ENCODE measurements around the gene ILKAP.

Gene ILKAP

DNA sequence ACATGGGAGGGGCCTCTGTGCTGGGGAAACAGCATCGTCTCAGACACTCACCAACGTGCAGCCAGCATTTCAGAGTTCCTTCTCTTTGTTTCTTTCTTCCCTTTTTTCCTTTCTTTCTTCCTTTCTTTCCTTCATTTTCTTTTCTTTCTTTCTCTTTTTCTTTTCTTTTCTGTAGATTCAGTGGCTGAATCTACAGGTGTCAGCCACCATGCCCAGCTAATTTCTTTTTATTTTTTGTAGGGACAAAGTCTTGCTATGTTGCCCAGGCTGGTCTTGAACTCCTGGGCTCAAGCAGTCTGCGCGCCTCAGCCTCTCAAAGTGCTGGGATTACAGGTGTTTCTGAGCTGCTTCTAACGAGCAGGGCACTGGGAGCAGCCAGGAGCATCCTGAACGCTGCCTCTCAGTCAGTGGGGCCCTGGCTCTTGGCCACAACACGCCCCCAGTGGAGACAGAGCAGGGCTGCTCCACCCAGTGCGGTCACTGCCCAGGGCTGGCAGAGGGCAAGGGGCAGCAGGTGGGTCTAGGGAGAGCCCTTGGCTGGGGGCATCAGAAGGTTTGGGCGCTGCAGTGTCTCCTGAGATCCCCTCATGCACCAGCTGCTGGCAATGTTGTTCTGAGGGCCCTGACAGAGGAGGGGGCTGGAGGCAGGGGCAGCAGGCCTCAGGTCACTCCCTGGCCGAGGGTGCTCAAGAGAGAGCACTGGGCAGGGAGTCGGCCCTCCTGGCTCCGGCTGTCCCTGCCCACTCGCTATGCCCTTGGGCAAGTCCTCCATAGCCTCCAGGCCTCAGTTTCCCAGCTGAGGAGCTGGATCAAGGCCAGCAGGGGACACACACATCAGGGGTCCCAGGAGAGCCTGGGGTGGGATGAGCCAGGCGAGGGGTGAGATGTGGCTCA lies 69.7 kb downstream of the ILKAP start:
- no peak for DNase-seq

DNA sequence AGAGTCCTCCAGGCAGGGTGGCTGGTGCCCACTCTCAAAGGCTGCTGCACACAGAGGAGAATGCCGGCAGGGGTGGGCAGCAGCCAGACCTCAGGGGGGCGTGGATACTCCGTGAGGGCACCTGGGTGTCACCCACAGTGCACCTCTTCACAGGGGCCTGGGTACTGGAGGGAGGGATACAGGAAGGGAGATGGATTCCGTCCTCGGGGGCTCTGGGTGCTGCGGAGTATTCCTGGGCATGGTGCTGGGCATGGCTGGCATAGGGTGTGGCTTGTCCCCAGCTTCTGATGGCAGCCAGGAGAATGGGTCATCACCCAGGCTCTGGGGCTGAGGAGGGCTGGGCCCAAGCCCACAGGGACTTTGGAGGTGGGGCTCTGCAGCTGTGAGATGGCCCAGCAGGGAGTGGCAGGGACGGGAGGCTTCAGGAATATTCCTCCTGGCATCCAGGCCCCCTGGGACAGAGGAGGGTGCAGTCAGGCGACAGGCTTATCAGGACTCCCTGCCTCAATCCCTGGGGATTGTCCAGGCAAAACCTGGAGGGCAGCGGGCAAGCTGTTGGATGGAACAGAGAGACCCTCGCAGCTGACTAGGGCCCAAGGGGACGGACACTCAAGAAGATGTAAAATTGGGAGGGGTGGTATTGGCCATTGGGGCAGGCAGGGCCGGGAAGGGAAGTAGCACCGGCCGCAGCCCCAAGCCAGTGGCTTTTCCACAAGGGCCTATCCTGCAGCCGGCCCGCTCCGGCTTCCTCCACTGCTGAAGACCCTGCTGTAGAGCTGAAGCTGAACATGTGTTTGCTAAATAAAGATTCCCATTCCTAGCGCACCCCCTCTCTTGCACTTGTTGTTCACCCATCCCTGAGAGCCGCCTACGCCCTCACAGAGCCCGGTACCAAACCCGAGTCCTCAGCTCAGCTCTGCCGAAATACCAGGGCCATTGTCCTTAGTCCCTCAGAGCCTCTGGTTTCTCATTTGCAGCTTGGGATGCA lies 70.7 kb downstream of the ILKAP start:
- DNase-seq: no peak

DNA sequence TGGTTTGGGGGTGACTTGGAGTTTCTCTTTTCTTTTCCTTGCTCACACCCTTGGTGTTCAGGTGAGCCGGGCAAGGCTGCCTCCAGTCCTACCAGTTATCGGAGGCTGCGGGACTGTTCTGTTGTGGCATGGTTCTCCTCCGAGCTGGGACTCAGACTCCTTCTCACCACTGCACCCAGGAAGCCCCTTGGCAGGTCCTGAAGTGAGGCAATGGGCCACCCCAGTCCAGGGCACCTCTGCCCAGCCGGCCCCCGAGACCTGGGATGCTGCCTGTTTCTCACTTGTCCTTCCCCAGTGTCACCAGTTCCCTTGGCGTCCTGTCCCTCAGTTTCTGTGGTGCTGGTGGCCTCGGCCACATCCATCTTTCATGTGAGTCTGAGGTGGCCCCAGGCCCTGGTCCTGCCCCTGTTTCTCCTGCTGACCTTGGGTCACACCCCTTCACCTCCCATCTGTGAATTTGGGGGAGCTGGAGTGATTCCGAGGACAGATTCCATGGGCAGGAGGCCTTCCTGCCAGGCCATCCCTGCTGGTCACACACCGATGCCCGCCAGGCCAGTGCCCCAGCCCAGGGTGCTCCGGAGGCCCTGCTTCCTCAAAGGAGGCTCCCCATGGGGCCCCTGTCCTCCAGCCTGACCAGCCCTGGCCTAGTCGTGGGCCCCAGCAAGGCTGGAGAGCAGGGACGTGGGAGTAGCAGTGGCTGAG lies 71.6 kb downstream of the ILKAP start:
- DNase-seq: no peak

DNA sequence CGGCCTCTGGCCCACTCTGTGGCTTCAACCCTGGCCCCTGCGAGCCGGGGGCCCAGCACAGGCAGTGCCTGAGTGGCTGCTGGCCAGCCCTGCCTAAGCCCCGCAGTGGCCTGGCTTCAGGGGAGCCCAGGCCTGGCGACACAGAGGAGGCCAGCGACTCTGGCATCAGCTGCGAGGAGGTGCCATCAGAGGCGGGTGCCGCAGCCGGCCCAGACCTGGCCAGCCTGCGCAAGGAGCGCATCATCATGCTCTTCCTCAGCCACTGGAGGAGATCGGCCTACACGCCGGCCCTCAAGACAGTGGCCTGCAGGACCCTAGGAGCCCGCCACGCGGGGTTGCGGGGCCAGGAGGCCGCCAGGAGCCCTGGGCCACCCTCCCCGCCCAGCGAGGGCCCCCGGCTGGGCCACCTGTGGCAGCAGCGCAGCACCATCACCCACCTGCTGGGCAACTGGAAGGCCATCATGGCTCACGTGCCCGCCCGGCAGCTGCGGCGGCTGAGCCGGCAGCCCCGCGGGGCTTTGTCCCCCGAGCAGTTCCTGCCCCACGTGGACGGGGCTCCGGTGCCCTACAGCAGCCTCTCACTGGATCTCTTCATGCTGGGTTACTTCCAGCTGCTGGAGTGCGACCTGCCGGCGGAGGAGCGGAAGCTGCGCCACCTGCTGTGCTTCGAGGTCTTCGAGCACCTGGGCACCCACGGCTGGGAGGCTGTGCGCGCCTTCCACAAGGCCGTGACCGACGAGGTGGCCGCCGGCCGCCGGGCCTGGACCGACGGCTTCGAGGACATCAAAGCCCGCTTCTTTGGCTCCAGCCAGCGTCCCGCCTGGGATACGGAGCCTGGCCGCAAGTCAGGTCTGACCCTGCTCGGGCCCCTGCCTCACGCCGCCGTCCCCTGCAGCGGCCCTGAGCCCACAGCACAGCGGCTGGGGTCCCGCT lies 72.5 kb downstream of the ILKAP start:
- DNase-seq: no peak

DNA sequence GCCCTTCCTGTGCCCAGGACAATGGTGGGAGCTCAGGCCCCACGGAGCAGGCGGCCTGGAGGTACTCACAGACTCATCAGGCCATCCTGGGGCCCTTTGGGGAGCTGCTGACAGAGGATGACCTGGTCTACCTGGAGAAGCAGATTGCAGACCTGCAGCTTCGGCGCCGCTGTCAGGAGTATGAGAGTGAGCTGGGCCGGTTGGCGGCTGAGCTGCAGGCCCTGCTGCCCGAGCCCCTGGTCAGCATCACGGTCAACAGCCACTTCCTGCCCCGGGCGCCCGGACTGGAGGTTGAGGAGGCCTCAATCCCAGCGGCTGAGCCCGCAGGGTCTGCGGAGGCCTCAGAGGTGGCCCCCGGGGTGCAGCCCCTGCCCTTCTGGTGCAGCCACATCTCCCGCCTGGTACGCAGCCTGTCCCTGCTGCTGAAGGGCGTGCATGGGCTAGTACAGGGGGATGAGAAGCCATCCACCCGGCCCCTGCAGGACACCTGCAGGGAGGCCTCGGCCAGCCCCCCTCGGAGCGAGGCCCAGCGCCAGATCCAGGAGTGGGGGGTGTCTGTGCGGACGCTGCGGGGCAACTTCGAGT lies 73.3 kb downstream of the ILKAP start:
- DNase-seq: no peak

DNA sequence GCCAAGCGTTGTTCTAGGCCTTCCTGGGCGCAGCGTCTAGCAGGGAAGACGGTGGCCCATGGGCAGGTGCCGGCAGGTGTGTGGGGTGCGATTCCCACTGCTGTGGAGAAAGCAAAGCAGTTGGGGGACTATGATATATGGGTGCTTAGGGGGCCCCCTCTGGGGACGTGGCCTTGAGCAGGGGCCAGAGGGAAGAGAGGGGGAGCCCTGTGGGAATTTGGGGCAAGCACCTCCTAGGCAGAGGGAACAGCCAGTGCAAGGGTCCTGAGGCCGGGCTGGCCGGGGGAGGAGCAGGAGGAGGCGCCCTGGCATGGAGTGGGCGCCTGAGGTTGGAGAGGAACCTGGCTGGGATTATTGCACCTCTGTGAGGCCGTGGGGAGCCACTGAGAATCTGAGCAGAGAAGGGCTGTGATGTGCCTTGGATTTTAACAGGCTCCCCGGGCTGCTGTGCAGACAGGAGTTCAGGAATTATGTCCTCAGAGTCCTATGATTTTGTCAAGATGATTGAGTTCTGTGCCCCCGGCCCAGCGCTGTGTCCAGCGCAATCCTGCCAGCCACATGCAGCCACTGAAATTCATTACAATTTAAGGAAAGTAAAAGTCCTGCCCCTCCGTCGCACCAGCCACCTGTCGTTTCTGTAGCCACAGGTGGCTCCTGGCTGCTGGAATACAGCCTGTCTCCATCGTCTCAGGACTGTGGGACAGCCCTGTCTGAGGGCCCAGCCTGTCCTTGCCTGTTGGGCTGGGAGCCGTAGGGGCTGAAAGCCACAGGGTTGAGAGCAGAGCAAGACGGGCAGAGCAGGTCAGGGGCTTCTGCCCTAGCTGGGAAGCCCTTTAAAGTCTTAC lies 74.1 kb downstream of the ILKAP start:
- DNase-seq: no peak

DNA sequence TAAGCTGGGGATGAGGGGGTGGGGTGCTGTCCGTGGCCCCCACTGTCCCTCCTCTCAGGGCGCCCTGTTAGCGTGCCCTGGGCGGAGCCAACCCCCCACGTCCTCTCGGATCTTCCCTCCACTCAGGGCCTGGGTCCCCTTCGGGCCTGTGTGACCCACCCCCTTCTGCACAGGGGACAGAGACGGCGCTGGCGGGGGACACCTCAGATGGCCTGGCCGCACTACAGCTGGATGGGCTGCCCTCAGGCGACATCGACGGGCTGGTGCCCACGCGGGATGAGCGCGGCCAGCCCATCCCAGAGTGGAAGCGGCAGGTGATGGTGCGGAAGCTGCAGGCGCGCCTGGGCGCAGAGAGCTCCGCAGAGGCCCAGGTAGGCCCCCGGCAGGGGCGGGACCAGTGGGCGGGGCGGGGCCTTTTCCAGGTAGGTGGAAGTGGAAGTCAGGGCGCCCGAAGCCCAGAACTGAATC lies 74.9 kb downstream of the ILKAP start:
- DNase-seq: no peak

DNA sequence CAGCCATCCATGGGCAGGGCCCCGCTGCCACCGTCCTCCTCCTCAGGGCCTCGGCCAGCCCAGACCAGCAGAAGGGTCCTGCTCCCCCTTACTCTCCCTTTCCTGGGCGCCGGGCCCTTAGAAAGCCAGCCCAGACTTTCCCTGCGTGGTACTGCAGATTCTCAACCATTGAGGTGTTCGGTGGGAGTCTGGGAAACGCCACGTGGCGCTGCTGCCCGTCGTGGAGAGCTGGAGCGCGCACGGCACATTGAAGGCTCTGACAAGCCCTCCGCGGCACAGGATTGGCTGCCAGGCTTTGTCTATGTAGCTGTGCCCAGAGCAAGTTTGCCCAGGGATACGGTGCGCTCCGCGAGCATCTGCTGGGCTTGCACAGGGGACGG lies 75.4 kb downstream of the ILKAP start:
- DNase-seq: no peak

DNA sequence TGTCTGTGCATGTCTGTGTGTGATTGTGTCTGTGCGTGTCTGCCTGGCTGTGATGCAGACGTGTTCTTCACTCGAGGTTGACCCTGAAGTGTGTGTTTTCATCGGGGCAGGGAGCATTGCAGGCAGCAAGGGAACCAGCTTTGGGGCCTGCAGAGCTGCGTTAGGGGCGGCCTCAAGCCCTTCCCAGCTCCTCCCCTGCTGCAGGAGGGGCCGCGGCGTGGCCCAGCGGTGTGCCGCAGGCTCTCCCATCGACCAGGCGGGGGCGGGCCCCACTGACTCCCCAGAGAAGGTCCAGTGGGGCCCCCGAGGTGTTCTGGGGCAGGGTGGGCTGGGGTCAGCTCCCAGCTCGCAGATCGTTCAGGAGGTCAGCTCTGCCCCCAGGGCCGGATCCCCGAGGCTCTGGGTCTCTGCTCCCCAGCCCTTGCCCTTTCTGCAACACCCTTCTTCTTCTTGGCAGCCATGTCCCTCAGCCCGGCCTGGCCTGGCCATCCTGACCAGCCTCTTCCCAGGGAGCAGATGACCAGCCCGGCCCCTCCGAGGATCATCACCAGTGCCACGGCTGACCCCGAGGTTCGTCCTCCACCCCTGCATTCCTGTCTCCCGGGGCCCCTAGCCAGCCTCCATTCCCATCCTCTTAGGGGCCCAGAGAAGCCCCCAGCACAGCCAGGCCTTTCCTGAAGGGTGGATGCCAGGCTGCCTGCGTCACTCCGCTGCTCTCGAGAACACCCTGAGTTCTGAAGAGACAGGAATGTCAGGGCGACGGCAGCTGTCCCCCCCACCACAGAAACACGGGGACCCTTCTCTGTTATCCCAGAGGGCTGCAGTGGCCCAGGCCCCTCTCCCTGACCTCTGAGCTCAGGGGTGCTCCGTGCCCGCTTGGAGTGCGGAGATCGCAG lies 76.1 kb downstream of the ILKAP start:
- no peak for DNase-seq

DNA sequence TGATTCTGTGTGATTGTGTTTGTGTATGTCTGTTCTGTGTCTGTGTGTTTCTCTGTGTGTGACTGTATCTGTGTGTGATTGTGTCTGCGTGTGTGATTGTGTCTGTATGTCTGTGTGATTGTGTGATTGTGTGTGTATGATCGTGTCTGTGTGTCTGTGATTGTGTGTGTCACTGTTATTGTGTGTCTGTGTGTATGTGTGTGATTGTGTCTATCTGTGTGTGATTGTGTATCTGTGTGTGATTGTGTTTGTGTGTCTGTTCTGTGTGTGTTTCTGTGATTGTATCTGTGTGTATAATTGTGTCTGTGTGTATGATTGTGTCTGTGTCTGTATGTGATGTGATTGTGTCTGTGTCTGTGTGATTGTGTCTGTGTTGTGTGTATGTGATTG lies 76.7 kb downstream of the ILKAP start:
- no peak for DNase-seq

DNA sequence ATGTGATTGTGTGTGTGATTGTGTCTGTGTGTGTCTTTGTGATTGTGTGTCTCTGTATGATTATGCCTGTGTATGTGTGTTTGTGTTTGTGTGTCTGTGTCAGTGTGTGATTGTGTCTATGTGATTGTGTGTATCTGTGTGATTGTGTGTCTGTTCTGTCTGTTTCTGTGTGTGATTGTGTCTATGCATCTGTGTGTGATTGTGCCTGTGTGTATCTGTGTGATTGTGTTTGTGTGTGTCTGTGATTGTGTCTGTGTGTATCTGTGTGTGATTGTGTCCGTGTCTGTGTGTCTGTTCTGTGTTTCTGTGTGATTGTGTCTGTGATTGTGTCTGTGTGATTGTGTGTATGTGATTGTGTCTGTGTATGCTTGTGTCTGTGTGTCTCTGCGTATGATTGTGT lies 77.2 kb downstream of the ILKAP start:
- DNase-seq: no peak

DNA sequence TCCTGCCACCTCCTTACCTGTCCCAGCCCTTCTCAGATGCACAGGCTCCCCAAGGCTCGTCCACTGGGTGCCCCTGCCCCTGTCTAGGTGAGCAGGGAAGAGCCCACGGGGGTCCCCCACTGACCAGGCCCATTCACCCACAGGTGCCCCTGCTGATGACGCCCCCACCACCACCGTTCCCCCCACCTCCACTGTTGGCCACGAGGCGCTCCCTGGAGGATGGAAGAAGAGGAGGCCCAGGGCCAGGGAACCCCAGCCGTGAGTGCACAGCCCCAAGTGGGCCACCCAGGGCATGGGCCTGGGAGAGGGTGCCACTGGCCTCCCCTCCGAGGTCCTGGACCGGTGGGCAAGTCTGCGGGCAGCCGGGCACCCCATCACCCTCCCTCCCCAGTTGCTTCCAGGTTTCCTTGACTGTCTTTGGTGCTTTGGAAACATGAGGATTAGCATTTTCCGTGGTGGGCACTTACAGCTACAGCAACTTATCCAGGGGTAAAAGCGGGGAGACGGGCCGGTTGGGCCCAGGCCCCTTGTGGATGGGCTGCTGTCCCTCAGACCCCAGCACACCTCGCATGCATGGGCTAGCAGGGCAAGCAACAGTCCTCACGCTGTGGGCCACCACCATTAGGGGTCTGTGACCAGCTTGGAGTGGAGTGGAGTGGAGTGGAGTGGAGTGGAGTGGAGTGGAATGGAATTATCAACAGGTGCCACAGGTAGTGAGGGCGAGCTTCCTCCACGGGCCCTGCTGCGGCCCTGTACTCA lies 78.2 kb downstream of the ILKAP start:
- DNase-seq: no peak

DNA sequence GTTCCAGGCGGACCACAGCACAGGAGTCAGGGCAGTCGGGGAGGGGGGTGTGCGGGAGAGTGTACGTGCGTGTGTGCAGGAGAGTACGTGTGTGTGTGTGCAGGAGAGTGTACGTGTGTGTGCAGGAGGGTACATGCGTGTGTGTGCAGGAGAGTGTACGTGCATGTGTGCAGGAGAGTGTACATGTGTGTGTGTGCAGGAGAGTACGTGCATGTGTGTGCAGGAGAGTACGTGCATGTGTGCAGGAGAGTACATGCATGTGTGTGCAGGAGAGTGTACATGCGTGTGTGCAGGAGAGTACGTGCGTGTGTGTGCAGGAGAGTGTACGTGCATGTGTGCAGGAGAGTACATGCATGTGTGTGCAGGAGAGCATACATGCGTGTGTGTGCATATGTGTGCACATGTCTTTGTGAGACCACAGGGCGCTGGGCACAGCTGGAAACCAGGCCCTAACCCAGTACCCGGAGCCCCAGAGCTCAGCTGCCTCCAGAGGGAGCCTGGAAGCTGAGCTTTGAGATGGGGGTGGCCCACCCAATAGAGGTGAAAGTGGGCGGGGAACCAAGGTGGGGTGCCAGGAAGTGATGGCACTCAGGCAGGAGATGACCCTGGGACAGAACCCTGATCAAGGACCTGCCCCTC lies 78.9 kb downstream of the ILKAP start:
- DNase-seq: no peak

DNA sequence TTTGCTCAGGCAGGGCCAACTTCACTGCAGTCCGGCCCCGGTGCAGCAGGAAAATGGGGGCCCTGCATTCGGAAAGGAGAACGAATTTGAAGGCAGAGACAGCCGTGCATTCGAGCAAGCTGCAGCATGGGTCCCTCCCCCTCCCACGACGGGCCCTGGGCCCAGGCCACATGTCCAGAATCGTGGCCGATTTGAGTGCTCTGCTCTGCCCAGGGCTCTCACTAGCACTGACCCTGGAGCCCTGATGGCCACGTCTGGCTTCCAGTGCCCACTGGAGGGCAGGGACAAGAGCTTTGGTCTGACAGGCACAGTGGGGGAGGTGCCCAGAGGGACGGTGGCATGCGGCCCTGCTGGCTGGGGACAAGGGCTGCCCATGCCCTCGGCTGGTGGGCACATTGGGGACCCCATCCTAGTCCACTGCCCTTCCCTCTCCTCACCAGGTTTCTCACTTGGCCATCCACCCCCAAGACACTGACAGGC lies 79.5 kb downstream of the ILKAP start:
- no peak for DNase-seq

DNA sequence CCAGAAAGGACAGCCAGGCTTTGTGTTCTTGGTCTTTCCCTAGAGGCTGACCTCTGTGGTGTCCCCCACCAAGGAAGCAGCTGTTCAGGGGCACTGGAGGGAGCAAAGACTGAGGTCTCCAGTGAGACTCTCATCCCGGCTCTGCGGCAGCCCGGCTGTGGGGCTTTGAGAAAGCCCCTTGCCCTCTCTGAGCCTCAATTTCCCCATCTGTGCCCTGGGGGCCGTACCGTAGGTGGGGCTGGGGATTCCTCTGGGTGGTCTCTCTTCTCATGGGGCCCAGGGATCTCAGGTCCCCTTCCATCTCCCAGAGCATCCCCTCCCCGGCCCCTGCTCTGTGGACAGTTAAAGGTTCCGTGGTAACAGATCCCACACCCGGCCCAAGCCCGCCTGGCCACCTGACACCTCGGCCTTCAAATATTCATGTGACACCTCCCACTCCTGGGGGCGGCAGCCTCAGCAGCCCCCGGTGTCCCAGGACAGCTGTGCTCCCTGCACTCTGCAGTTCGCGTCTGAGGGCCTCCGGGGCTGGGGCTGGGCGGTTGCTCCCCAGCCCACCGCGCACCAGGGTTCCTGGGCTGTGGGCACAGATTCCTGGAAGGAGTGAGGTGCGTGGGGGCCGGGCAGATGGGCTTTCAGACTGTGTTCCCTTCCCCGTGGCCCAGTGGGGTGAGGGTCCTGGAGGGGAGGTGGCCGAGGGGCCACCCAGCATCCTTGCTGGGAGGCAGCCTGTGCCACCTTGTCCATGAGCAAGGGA lies 80.1 kb downstream of the ILKAP start:
- no peak for DNase-seq

DNA sequence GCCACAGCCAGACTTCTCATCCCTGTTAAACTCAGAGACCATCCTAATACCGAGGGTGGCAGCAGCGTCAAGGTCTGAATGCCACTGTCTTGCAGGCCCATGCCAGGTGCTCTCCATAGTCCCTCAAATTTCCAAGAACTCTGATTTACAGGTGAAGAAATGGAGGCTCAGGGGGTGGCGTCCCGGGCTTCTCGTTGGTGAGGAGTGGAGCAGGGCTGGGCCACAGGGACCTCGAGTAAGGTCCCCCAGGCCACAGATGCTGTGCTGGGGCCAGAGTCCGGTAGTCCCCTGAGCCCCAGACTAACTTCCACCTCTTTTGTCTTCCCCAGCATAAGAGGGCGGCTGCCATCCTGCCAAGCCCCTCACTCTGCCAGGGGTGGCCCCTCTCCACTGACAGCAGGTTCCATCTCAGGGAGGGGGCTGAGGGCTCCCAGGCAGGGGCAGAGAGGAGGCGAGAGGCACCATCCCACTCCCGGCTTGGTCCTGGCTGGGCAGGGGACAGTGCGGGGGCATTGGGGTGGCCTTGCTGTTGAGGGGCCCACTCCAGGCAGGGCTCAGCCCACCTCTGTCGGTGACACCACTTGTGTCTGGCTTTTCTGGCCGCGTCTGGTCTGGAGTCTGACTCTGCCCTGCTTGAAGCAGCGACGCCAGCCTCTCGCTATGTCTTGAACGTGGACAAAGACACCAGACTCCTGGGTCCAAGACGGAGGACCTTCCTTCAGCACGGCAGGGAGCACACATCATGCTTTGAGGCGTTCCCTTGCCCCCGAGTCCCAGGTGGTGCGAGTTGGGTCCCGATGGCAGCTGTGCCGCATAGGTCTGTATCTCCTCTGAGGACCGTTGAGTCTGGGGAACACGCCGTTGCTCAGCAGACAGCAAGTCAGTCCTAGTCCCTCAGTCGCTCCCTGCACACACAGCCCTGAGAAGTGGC lies 80.9 kb downstream of the ILKAP start:
- DNase-seq: no peak

Measured in NCI-H2081 treated with DMSO at 0.1 percent for 48 hours (cell line).